ENCODE results near the gene PODNL1. TPM values are rescaled to one million over a fixed set of nuclear protein-coding genes. Genes with fewer than 3 reads are reported as not detected.

Gene PODNL1
- total and polyA plus RNA-seq, 2 of the 13 experiments (the other 11 are each of a cell fraction or from before 2014, with no cell fraction given) = 0.18 TPM; not detected in 1

GRCh38 chr19:13952154-13952930, 14.1 kb upstream of the PODNL1 start, which contains the start of gene DCAF15 (continued):
- TF ChIP-seq PBX3 (CRISPR knock-in tag; IDR thresholded peaks at IDR 0.05; ENCODE audit: borderline replicate concordance) (peak; percentile 97; the same call in 1 of the 2 replicates), MAZ (IDR thresholded peaks at IDR 0.05; ENCODE audit: borderline replicate concordance, low read depth, low read length) (peak; percentile 69; the same call in 1 of the 2 replicates), MAZ (CRISPR knock-in tag; IDR thresholded peaks at IDR 0.05; ENCODE audit: low read depth) (peak; percentile 84), ARID4A (CRISPR knock-in tag; IDR thresholded peaks at IDR 0.05; ENCODE audit: borderline replicate concordance) (peak; percentile 88; the same call in 1 of the 2 replicates), SALL1 (CRISPR knock-in tag; IDR thresholded peaks at IDR 0.05) (peak; percentile 22; the same call in 1 of the 2 replicates), MEIS1 (CRISPR knock-in tag; IDR thresholded peaks at IDR 0.05; ENCODE audit: borderline replicate concordance) (no peak), IRF1 (CRISPR knock-in tag; IDR thresholded peaks at IDR 0.05; ENCODE audit: low read depth) (no peak), ZNF263 (CRISPR knock-in tag; IDR thresholded peaks at IDR 0.05) (peak; percentile 86), HNRNPK (IDR thresholded peaks at IDR 0.05; ENCODE audit: low read depth, low read length, poor library complexity, severe bottlenecking) (peak; percentile 95), CBX1 (IDR thresholded peaks at IDR 0.05; ENCODE audit: low read depth) (peak; percentile 28), ZNF792 (CRISPR knock-in tag; IDR thresholded peaks at IDR 0.05) (0 out of 2 replicates have a peak, but pooled peaks have one; percentile 41), SOX5 (CRISPR knock-in tag; IDR thresholded peaks at IDR 0.05; ENCODE audit: borderline replicate concordance) (0 out of 2 replicates have a peak, but pooled peaks have one; percentile 7), POLR2G (IDR thresholded peaks at IDR 0.05; ENCODE audit: low read depth, low read length) (peak; percentile 79), ZNF30 (CRISPR knock-in tag; IDR thresholded peaks at IDR 0.05) (no peak), NCOA1 (CRISPR knock-in tag; IDR thresholded peaks at IDR 0.05) (no peak), ZNF687 (CRISPR knock-in tag; IDR thresholded peaks at IDR 0.05) (0 out of 2 replicates have a peak, but pooled peaks have one; percentile 33)
